HG03520 (cell line): ENCODE measurements around the gene ABCC6.
"Not testable (repeated sequence)": the region's sequence is repeated elsewhere in the genome, so short reads cannot be mapped to it uniquely, and the experiment has no call there.

Experiments
- ATAC-seq: cut with Tn5 transposase; IDR thresholded peaks from one replicate; pipeline ENCODE4 v1.9.1; 2021; ENCODE audit warnings: mild to moderate bottlenecking, moderate library complexity; ENCODE audit not compliant: unreplicated experiment

ABCC6 gene

DNA sequence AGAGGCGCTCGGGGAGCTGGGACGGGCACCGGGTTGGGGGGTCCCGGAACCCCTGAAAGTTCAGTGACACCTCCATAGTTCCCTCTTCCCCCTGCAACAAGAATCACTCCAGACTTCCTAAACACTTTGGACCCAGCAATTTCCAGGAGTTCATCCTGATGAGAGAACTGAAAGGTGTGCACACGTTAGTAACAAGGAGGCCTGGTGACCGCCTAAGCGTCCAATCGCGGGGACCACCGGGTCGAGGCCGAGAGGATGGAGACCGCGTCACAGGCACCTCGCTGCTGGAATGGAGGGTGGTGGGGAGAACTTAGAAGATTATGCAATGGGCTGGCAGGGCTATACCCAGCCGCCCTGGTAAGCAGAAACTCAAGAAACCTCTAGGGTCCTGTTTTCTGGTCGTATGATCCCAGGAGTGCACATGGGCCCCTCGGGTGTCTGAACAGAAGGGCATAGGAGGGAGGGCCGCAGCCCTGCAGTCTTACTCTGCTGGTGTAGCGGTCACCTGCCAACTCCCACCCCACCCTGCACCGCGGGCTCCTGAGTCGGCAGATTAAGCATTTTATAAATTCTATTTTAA, 458 bp upstream of the ABCC6 start:
- not testable (repeated sequence) for ATAC-seq

- ATAC-seq, result not testable (repeated sequence)
Measured at GRCh38 chr16:16221382-16221781, 1.9 kb downstream of the ABCC6 start.

- not testable (repeated sequence) for ATAC-seq
Measured at GRCh38 chr16:16220449-16220848, 2.8 kb downstream of the ABCC6 start.

DNA sequence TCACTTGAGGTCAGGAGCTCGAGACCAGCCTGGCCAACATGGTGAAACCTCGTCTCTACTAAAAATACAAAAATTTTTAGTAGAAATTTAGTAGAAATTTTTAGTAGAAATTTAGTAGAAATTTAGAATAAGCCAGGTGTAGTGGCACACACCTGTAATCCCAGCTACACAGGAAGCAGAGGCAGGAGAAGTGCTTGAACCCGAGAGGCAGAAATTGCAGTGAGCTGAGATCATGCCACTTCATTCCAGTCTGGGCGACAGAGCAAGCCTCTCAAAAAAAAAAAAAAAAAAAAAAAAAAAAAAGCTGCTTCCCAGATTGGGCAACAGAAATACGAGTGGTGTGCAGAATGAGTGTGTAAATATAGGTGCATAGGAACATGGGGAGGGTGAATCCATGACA, 4.5 kb downstream of the ABCC6 start:
- ATAC-seq, result not testable (repeated sequence)

DNA sequence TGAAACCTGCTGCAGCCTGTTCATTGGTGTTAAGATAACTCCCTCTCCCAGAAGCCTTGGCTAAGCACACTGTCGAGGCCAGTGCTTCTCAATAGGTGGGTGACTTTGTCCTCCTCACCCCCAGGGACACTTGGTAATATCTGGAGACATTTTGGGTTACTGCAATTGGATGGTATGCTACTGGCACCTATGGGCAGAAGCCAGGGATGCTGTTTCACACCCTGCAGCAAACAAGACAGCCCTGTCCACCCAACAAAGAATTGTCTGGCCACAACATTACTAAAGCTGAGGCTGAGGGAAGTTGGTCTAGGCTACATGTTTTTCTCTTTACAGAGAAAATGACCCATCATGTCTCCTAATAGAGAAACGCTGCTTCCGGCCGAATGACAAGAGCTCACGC, 4.9 kb downstream of the ABCC6 start:
- ATAC-seq, result not testable (repeated sequence)

DNA sequence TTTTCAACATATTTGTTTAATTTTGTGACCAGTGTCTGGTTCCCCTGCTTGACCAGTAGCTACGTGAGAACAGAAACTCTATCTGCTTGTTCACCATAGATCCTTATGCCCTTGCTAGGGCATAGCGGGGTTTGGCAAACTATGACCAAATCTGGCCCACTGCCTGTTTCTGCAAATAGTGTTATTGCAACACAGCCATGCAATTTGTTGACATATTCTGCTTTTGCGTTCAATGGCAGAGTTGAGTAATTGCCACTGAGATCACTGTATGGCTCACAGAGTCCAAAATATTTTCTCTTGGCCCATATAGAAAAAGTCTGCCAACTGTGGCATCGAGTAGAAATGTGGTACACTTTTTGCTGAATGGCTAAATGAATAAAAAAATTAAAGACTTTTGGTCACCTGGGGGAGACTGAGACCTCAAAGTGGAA, 9.4 kb downstream of the ABCC6 start:
- ATAC-seq, result not testable (repeated sequence)

DNA sequence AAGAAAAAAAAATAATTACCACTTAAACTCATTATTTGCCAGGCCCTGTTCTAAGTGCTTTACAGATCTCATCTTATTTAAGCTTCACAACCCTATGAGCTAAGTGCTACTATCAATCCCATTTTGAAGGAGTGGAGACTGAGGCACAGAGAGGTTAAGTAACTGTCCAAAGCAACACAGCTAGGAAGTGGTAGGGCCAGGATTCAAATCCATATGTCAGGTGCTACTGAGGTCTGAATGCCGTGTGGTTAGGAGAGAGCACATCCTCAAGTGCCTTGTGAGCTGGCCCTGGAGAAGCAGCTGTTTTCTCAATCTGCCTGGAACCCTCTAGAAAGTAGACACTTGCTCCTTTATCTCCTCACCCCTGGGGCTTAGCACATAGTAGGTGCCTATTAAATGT, 11.9 kb downstream of the ABCC6 start:
- ATAC-seq, result not testable (repeated sequence)

DNA sequence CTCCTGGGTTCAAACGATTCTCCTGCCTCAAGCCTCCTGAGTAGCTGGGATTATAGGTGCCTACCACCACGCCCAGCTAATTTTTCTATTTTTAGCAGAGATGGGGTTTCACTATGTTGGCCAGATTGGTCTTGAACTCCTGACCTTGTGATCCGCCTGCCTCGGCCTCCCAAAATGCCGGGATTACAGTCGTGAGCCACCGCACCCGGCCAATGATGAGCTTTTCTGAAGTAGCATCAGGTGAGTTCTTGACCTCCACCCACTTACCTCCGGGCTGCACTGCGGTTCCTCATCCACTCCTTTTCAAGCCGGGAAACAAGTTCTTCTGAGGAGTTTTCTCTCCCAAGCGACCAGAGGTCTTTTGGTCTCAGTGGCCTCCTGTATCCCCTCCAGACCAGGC, 14.8 kb downstream of the ABCC6 start:
- not testable (repeated sequence) for ATAC-seq

- not testable (repeated sequence) for ATAC-seq
Measured at GRCh38 chr16:16207787-16208334, 15.4 kb downstream of the ABCC6 start.

DNA sequence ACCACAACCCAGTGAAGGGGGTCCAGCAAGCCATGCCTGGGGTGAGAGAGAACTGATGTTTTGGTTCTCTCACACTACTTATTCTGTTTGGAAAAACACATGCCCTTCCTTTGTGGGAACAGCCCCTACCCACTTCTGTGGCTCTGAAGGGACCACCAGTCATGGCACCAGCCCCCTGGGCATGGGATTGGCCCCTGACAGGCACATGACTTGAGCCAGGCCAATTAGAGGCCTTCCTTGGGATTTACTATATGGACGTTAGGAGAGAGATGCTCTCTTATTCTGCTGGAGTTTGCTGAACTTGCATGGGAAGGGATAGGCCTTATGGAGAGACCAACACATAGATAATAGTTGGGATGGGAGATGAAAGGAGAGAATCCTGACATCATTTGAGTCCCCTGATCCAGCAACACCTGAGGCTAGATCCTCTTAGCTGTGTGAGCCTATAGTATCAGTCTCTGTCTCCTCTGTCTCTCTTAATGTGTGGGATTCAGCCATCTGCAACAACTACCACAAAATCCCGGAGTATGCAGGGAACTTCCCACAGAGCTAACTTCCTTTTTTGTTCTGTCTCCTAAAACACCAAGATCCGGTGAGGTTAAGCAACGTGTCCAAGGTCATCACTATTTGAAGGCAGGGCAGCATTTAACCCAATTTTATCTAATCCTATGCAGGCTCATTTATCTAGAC, 16.1 kb downstream of the ABCC6 start:
- not testable (repeated sequence) for ATAC-seq

GRCh38 chr16:16205864-16206263, 17.4 kb downstream of the ABCC6 start:
- ATAC-seq, result not testable (repeated sequence)

DNA sequence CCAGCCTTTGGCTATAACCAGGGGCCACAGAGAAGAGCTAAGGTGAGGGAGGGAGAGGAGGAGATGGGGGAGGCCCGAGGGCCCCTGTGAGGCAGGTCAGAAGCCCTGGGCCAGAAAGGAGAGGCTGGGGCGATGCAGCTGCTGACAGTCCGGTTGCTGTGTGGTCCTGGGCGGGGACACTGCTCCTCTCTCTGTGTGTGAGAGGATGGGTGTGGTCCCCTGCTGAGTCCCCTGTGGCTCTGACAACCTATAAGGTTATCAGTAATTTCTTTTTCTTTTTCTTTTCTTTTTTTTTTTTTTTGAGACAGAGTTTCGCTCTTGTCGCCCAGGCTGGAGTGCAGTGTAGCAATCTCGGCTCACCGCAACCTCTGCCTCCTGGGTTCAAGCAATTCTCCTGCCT, 18.7 kb downstream of the ABCC6 start:
- ATAC-seq, result not testable (repeated sequence)

GRCh38 chr16:16203494-16203893, 19.8 kb downstream of the ABCC6 start:
- not testable (repeated sequence) for ATAC-seq

DNA sequence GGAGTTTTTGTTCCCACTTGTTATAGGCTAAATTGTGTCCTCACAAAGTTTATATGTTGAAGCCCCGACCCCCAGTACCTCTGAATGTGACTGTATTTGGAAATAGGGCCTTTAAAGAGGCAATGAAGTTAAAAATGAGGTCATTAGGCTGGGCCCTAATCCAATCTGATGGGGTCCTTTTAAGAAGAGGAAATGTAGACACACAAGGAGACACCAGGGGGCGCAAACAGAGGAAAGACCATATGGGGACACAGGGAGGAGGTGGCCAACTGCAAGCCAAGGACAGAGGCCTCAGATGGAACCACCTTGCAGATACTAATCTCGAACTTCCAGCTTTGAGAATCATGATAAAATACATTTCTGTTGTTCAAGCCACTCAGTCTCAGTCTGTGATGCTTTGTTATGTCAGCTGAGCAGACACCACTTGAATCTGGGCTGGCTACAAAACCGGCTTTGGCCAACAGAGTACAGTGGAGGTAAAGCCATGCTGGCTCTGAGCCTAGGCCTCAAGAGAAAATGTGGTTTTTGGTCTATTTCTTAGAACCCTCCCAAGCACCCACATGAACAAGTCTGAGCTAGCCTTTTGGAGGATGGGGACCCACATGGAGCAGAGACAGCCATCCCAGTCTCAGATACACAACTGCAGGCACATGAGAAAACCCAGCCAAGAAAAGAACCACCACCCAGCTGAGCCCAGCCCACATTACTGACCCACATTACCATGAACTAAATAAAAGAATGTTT, 20.7 kb downstream of the ABCC6 start:
- not testable (repeated sequence) for ATAC-seq

- not testable (repeated sequence) for ATAC-seq
Measured at GRCh38 chr16:16201880-16202279, 21.4 kb downstream of the ABCC6 start.

GRCh38 chr16:16200391-16200790, 22.9 kb downstream of the ABCC6 start:
- ATAC-seq, result not testable (repeated sequence)

DNA sequence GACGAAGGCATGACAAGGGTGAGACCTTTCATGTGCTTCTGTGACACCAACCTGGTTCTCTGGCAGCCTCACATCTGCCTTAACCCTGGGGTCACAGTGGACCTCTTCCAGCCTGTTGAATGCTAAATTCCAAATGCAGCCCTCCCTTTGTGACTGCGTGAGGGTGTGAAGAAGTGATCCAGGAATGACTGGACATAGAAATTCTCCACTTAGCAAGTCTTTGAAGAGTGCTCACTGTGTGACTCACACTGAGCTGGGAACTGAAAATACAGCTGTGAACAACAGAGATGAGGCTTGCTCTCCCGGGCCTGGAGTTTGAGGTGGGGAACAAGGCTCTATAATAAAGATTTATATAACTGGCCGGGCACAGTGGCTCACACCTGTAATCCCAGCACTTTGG, 23.9 kb downstream of the ABCC6 start:
- not testable (repeated sequence) for ATAC-seq

DNA sequence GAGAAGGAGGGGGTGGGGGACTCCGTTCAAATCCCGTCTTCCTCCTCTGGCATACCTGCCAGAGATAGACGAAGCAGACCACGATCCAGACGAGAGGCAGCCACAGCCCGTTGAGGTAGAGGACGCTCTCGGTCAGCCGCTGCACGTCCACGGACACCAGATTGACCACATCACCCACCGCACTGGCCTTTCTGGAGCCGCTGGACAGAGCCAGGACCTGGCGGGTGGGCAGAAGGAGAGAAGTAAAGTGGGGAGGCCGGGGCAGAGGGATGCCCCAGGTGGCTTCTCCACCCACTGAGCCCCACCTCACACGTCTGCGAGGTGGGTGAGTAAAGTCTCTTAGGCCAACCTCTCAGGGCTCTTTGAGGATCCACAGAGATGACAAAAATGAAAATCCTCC, 25.3 kb downstream of the ABCC6 start:
- ATAC-seq, result no peak

GRCh38 chr16:16197331-16197730, 26.0 kb downstream of the ABCC6 start:
- ATAC-seq, result no peak

DNA sequence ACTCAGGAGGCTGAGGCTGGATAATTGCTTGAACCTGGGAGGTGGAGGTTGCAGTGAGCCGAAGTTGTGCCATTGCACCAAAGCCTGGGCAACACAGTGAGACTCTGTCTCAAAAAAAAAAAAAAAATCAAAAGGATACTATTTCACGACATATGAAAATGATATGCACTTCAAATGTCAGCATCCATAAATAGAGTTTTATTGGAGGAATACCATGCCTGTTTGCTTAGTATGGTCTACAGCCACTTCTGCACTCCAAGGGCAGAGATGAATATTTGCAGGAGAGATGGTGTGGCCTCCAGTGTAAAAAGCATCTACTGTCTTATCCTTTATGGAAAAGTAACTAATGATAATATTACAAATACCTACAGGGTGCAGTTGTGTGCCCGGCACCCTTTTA, 27.2 kb downstream of the ABCC6 start:
- no peak for ATAC-seq

- no peak for ATAC-seq
Measured at GRCh38 chr16:16191493-16192167, 31.7 kb downstream of the ABCC6 start.
